ENCODE results near the gene RAVER1. TPM values are rescaled to one million over a fixed set of nuclear protein-coding genes. Genes with fewer than 3 reads are reported as not detected.

RAVER1 gene
- total and polyA plus RNA-seq, 9 of the 15 experiments (the other 6 are each of a cell fraction or from before 2014, with no cell fraction given): 0.06 to 113 (median 7.0) TPM

GRCh38 chr19:10321874-10322835, 11.2 kb downstream of the RAVER1 start (continued):
- TF ChIP-seq RREB1 (CRISPR knock-in tag; IDR thresholded peaks at IDR 0.05) (no peak), ZNF280B (CRISPR knock-in tag; IDR thresholded peaks at IDR 0.05) (no peak)

Measured in K562 (cell line).